A549 treated with CpdA at 1 μM for 4 hours (cell line): ENCODE data around the gene FADD. TPM values are rescaled to one million over a fixed set of nuclear protein-coding genes. Genes with fewer than 3 reads are reported as not detected.

Experiments
- total RNA-seq: library from RNA; stranded (reverse); fragments of 200-300 nt; extraction: Qiagen RNA extraction; gene quantifications from 5 replicates; pipeline ENCODE4 v1.2.3, GENCODE V29; 2022; ENCODE audit warnings: low read depth

Gene FADD, protein sequence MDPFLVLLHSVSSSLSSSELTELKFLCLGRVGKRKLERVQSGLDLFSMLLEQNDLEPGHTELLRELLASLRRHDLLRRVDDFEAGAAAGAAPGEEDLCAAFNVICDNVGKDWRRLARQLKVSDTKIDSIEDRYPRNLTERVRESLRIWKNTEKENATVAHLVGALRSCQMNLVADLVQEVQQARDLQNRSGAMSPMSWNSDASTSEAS
- 57.0 to 78.8 TPM (median 76.7 TPM) in 5 replicates for total RNA-seq

DNA sequence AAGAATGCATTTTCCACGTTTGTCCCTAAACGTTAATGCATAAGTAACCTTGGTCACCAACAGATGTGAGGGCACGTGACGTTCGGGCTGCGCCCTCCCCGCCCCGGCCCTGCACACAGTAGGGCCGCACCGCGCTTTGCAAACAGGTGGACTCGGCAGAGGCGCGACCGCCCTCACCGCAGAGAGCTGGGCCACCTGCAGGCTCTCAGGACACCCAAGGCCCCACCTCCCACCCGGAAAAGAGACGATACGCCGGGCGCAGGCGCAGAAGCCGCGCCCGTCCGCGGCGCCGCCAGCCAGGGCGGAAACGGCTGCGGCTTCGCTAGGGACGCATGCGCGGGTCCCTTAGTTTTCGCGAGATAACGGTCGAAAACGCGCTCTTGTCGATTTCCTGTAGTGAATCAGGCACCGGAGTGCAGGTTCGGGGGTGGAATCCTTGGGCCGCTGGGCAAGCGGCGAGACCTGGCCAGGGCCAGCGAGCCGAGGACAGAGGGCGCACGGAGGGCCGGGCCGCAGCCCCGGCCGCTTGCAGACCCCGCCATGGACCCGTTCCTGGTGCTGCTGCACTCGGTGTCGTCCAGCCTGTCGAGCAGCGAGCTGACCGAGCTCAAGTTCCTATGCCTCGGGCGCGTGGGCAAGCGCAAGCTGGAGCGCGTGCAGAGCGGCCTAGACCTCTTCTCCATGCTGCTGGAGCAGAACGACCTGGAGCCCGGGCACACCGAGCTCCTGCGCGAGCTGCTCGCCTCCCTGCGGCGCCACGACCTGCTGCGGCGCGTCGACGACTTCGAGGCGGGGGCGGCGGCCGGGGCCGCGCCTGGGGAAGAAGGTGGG, at the start of gene FADD:
Gene FADD (plus strand): TSS at position 377 of the 831 bp plus-strand sequence. CDS start 164 bp downstream, at position 541.

Other genes starting within 250 kb of the FADD start
- 1.1 to 2.5 TPM (median 1.4 TPM) in 5 replicates for gene ANO1, start 125.0 kb upstream of the FADD start, total RNA-seq
- 28.4 to 36.7 TPM (median 32.8 TPM) in 5 replicates for gene PPFIA1, start 67.4 kb downstream of the FADD start, total RNA-seq
- gene CTTN, start 195.2 kb downstream of the FADD start, total RNA-seq: 209 to 237 TPM (median 220 TPM) in 5 replicates